Esophagus squamous epithelium (tissue), 4 donors: ENCODE data around the gene PCDH9.

ENCODE experiments used
- CTCF ChIP-seq, 6 experiments: fragments of 450-650 bp in 4 of 6; fragments of 200-600 bp in 2 of 6; sonication (generic) in 2 of 6; IDR thresholded peaks; one replicate each; pipeline ENCODE4 v1.5.1; 2016 to 2019; ENCODE audit warnings: antibody characterized with exemption in 6 of 6, mild to moderate bottlenecking in 4 of 6, moderate library complexity in 4 of 6
- POLR2A ChIP-seq, 4 donors: fragments of 450-650 bp; IDR thresholded peaks; one replicate each; pipeline ENCODE4 v1.6.1; 2017; ENCODE audit warnings: antibody characterized with exemption in 4 of 4, mild to moderate bottlenecking in 4 of 4, moderate library complexity in 3 of 4

- no peak for TF ChIP-seq CTCF (IDR thresholded peaks at IDR 0.05)
- TF ChIP-seq POLR2A (IDR thresholded peaks at IDR 0.05): no peak
Observed at GRCh38 chr13:67135356-67135755, 94.8 kb downstream of the PCDH9 start.
